OCI-LY1 (cell line): ENCODE results near the gene PNMT.

Experiments used
- EZH2 ChIP-seq: fragments of 200-600 bp; sonication (generic), shearing (Covaris generic); IDR thresholded peaks from 2 replicates; pipeline ENCODE4 v1.8.0; 2017; ENCODE audit warnings: borderline replicate concordance, mixed run types, mild to moderate bottlenecking, antibody characterized with exemption, low read length, moderate library complexity, mixed read lengths
- TF ChIP-seq, protein P1 (sequence below): fragments of 200-600 bp; sonication (generic), shearing (Covaris generic); IDR thresholded peaks from 2 replicates; pipeline ENCODE4 v1.5.1; 2017; ENCODE audit warnings: mild to moderate bottlenecking, antibody characterized with exemption, low read length, moderate library complexity, mixed read lengths

- TF ChIP-seq, protein P1, sequence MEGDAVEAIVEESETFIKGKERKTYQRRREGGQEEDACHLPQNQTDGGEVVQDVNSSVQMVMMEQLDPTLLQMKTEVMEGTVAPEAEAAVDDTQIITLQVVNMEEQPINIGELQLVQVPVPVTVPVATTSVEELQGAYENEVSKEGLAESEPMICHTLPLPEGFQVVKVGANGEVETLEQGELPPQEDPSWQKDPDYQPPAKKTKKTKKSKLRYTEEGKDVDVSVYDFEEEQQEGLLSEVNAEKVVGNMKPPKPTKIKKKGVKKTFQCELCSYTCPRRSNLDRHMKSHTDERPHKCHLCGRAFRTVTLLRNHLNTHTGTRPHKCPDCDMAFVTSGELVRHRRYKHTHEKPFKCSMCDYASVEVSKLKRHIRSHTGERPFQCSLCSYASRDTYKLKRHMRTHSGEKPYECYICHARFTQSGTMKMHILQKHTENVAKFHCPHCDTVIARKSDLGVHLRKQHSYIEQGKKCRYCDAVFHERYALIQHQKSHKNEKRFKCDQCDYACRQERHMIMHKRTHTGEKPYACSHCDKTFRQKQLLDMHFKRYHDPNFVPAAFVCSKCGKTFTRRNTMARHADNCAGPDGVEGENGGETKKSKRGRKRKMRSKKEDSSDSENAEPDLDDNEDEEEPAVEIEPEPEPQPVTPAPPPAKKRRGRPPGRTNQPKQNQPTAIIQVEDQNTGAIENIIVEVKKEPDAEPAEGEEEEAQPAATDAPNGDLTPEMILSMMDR: no peak
- no peak for TF ChIP-seq EZH2
Observed at GRCh38 chr17:39663340-39663687, 4.9 kb upstream of the PNMT start.
